Stimulated activated CD8-positive, alpha-beta memory T cell treated with anti-CD3 and anti-CD28 coated beads, Interleukin-7, amount 100 ng/mL, for 4 hours (primary cell): Measurements from ENCODE around the gene CD79A.
A peak's percentile ranks its signal among the peaks of the same experiment; 100 is the strongest.

Source experiments
- DNase-seq, 2 donors: peaks; one replicate each; pipeline ENCODE4 v3.0.0-alpha.2; 2020; ENCODE audit warnings: low read depth in 2 of 2

Gene CD79A

GRCh38 chr19:41918653-41919244, 41.7 kb downstream of the CD79A start:
- no peak for DNase-seq

- no peak for DNase-seq
Observed at GRCh38 chr19:41919948-41920712, 43.1 kb downstream of the CD79A start.

GRCh38 chr19:41920882-41921576, 44.0 kb downstream of the CD79A start:
- no peak for DNase-seq

GRCh38 chr19:41921577-41922576, 44.8 kb downstream of the CD79A start:
- no peak for DNase-seq

GRCh38 chr19:41922585-41922984, 45.5 kb downstream of the CD79A start:
- DNase-seq = no peak

GRCh38 chr19:41923045-41923788, 46.1 kb downstream of the CD79A start:
- DNase-seq = no peak

GRCh38 chr19:41924151-41925145, 47.4 kb downstream of the CD79A start:
- no peak for DNase-seq

- DNase-seq = no peak
Observed at GRCh38 chr19:41925208-41926003, 48.3 kb downstream of the CD79A start.

GRCh38 chr19:41926028-41926762, 49.1 kb downstream of the CD79A start:
- no peak for DNase-seq

- no peak for DNase-seq
Observed at GRCh38 chr19:41926763-41927496, 49.9 kb downstream of the CD79A start.

- DNase-seq = peak in 1 of 2 donors; percentile 42
Observed at GRCh38 chr19:41927497-41928192, 50.6 kb downstream of the CD79A start.

- peak in 1 of 2 donors; percentile 44 for DNase-seq
Observed at GRCh38 chr19:41928221-41928683, 51.2 kb downstream of the CD79A start, which contains the start of gene ERFL. ERFL (minus strand) TSS chr19:41928449; CDS start chr19:41912919, 15,530 bp downstream.

- no peak for DNase-seq
Observed at GRCh38 chr19:41928754-41929535, 51.9 kb downstream of the CD79A start.

- DNase-seq = no peak
Observed at GRCh38 chr19:41929536-41930071, 52.5 kb downstream of the CD79A start.

GRCh38 chr19:41930322-41930722, 53.2 kb downstream of the CD79A start:
- DNase-seq = no peak
